KG1 (cell line): ENCODE data around the gene AUTS2.

ENCODE experiments used
- DNase-seq: peaks from one replicate; lab custom pipeline; 2025; lab: John Stamatoyannopoulos, UW

AUTS2 gene

DNA sequence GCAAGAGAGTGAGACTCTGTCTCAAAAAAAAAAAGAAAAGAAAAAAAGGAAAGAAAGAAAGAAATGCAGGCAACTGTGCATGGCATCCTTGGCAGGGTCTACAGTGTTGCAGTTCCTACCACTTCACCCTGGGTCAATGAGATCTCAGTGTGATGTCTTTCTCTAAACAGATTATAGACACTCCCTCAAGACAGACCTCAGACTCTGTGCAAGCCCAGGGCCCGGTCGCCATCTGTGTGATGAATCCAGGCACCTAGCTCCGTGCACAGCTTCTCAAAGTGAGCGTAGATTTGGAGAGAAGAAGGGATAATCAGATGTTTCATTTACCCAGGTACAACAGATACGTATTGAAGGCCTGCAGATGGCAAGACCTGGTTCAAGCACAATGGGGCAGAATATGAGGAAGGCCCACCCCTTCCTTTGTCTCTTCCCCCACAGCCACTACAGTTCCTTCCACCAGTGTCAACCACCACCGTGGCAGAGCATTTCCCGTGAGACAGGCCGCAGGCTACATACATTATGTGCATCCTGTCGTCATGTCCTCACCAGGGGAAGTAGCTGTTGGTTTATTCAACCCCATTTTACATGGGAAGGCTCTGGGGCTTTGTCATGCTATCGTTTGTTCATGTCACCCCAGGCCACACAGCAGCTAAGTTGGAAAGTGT is 1062.0 kb downstream of the AUTS2 start:
- DNase-seq, result no peak

DNA sequence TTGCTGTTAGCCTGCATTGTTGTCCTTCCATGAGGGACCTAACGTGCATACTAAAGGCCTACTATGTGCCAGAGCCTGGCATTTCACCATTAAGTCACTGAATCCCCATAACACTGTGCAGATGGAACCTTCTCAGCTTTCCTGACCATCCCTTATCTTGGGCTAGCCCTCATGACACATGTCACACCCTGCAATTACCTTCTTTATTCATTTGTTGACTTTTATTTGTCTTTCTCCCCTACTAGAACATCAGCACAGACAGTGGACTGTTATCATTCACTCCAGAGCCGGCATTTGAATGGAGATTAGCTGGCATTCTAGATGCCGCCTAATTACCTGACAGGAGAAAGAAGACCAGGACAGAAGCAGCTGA is 1062.5 kb downstream of the AUTS2 start:
- no peak for DNase-seq

DNA sequence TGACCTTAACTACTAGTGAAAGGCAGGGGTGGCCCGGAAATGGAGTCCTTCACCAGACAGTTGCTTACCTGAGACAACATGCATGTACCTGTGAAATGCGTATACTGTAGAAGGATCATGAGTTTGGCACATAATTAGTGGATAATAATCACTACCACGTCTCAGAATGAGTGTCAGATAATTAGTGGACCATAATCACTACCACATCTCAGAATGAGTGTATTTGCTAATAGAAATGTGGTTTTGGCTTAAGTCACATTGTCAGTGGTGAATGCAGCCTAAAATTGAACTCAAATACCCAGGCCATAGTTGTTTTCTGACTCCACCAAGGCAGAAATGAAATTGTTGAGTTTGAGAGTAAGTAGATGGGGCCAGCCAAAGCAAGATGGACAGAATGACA is 1065.4 kb downstream of the AUTS2 start:
- DNase-seq, result no peak

DNA sequence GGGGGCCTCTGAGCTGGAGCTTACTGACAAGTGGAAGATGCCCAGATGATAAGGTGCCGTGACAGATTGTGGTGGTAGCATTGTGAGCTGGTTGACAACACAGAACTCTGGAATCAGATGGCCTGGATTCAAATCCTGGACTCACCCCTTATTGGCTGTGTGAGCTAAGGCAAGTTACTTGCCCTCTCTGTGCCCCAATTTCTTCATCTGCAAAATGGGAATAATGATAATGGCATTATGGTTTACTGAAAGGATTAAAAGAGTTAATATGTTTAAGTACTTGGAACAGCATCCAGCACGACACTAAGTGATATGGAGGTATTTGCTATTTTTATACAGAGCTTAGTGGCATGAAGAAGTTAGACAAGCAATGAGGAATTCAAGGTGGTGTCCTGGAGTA is 1067.7 kb downstream of the AUTS2 start:
- no peak for DNase-seq

DNA sequence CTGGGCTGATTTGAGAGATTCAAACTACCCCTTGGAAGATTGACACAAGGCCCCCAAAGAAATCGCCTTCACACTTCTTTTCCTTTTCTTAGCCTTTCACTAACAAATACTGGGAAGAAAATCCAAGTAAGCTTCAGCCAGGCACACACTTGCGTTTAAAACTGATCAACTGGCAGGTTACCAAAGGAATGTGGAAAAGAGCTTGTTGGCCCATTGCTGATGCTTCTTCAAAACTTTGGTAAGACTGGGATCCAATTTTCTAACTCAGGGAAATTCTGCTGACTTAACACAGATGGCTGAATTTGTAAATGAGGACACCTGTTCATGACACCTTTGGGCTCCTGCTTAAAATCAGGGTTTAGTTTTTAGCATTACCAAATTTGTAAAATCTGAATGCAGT is 1069.1 kb downstream of the AUTS2 start:
- no peak for DNase-seq

DNA sequence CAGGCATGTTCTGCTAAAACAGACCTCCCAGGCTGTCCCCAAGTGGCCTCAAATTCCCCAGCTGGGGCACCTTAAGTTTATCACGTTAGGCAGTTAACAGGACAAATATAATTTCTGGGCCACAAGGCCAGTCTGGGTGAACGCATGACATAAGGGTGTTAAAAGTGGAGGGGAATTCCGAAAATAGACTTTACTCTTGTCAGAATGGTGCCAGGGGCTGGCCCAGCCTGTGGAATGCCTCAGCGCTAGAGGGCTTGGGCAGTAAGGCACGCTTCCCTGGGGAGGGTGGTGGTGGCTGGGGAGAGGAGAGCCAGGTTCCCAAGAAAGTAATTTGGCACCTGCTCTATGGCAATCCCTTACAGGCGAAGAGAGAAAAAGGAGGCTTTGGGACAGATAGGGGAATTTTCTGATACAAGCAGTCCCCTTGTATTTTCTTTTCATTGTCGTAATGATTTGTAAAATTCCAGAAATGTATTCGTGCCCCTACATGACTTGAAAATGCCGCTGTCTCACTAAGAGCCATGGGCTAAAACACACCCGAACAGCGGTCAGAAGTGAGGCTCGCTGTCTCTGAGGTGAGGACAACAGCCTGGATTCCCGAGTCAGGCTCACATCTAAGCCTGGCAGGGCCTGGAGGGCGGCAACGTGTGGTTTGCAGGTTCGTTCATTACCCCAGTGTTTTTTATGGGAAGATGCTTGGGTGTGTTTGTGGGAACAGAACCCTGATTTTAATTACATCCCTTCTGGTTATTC is 1070.5 kb downstream of the AUTS2 start:
- no peak for DNase-seq

DNA sequence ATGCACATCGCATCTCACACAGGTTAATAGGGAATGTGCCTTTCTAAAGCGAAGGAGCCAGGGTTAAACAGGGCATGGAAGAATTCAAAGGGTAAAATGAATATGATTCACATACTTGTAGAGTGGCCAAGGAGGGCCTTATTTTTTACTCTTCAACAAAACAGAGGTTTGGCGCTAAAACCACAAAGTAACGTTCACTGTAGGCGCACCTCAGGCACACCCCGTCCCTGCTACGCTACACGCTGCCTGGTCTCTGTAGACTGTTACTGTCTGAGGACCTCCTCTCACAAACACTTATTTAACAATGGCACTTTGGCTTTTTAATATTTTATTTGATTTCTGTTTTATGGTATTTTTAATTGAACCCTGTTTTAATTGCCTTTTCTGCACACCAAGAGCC is 1071.6 kb downstream of the AUTS2 start:
- no peak for DNase-seq

DNA sequence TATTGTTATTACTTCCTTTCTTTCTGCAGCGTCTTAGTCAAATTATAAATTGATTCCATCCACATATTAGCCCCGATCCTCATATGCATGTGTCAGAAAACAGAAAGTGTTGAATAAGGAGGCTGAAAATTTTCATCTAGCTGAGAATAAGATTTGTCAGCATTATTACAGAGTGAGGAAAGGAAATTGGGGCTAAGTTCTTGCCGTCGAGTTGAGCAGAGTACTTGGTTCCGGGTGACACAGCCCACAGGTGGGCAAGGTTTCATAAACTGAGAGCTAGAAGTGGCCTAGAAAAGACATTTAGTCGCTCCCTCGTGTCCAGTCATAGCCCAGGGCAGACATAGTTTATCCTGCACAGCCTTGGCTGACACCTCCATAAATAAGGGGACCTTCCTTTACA is 1072.0 kb downstream of the AUTS2 start:
- no peak for DNase-seq

DNA sequence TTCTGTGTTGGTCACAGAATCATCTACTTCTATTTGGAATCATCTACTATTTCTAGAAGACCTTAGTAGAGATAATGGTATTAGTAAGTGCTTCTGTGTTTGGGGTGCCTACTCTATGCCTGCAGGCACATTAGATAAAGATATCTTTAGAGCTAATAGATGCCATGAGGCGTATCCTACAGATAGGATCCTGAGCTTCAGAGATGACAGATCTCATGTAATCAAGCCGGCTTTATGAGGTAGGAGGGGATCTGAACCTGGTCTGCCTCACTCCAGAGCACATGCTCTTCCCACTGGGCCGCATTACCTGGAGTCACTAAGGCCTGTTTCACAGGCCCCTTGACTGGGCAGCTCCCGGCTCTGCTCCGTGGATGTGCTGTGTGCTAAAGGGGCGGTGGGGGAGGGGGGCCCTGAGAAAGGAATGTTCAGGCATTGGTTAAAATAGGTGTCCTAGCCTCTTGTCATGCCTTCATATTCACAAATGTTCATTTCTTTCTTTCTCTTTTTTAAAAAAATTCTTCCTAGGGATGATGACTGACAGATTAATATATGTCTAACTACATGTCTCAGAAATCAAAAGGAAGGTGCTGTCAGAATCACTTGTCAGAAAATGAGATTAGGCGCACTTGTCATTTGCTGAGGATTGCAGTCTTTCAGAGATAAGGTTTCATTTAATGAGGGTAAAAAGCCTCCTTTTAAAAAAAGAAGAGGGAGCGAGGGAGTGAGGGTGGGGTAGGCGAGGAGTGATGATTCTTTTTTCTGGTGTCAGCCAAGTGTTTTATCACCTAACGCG is 1075.7 kb downstream of the AUTS2 start:
- no peak for DNase-seq

DNA sequence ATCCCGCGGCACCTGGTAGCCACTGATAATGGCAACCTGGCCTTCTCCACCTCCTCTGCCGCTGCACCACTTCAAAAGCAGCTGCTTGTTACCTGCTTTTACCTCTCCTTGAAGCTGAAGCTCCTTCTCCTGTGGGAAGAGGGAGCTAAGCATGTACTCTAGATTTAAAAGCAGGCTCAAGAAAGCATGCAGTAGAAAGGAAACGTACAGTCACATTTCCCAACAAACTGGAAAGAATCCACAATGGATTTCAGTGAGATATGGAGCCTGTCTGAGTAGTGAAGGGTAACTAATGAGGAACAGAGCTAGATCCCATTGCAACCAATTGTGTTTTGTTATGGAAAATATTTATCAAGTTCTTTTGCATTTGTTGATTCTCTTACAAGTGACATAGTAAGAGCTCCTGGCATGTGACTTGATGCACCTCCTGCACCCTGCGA is 1076.3 kb downstream of the AUTS2 start:
- no peak for DNase-seq

DNA sequence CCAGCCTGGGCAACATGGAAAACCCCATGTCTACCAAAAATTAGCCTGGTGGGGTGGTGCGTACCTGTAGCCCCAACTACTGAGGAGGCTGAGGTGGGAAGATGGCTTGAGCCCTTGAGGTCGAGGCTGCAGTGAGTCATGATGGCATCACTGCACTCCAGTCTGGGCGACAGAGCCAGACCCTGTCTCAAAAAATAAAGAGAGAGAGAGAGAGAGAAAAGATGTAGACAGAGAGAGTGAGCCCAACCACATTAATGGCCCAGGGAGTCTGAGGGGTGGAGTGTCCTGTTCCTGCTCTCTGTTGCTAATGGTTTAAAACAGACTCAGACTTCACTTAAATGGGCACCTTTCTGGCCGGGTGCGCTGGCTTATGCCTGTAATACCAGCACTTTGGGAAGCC is 1078.0 kb downstream of the AUTS2 start:
- no peak for DNase-seq

DNA sequence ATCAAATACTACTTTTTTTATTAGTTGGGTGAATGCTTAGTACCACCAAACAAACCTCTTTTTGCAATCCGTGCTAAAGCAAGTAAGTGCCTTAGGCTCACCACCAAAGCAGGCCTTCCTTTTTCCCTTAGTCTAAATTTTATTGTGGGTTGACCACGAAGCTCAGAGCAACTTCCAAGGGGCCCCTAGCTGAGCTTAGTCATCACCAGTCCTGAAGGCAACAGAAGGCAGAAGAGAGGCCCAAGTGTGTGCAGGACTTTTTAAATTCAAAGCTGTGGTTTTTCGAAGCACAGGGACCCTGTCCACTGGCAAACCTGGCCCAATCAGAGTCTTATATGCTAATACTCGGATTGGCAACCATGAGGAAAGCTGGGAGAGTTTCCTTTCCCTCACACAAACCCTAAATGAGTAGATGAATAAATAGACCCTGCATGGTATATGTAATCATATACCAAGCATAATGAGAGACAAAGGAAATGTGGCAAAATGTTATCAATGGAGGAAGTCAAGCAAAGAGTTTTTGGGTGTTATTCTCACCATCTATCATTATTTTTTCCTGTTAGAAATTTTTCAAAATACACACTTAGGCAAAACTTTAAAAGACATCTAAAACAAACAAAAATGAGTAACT is 1080.5 kb downstream of the AUTS2 start:
- DNase-seq, result peak; percentile 58

DNA sequence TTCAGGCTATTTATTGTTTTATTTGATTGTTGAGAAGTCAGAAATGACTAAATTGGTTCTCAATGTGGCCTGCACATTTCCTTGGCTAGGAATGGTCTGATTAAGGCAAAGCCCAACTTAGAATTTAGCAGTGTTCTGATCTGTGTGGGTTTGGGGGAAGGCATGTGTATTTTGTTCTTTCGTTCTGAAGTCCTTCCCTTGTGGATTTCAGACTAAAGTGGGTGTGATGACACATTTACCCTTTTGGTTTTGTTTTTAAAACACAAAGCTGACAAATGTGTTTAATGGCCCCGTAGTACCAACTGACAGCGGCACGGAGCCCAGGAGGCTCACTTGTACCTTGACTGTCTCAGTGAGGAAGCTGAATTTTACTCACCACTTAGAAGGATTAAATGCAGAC is 1081.4 kb downstream of the AUTS2 start:
- no peak for DNase-seq

DNA sequence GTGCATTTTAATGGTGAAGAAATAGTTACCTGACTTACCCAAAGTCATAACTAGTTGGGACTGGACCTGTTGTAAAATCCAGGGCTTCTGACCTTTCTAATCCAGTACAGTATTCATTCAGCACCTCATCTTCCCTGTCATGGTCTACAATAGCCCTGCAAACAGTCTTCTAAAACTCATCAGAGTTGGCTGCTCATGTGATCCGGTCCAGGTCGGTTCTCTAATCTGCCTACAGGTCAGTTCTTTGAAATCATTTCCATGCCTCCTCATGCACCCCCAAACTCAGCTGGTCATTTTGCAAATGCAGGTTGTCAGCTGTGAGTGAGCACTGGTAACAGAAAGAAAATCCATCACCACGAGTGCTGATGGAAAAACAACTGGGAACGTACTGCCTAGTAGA is 1082.0 kb downstream of the AUTS2 start:
- DNase-seq, result no peak

DNA sequence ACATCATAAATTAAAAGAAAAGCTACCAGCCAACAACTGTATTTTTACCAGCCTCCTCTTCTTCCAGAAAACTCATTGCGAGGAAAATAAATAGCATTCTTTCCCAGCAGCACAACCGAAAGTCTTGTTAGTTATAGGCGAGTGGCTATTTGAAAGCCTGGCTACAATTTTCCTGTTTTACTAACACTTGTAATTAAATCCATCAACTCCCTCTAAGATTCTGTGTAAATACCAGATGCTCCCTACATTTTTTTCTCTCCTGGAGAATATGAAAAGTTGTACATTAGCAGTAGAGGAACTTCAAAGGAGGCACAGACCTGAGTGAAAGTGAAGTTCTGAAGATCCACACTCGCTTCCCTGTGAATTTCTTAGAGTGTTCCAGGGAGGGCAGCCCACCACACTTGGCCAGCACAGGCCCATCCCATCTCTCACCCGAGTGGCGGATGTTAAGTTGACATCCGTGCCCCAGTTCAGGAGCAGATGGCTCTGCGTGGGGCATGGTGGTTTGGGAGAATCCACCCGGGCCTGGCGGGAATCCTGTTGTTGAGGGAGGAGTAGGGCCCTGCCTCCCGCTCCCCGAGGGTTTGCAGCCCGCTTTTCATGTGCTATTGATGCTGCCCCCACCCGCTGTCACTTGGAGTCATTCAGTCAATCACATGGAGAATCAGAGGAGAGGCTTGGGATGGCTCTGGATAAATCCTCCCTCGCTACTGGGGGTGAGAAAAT is 1082.6 kb downstream of the AUTS2 start:
- no peak for DNase-seq

DNA sequence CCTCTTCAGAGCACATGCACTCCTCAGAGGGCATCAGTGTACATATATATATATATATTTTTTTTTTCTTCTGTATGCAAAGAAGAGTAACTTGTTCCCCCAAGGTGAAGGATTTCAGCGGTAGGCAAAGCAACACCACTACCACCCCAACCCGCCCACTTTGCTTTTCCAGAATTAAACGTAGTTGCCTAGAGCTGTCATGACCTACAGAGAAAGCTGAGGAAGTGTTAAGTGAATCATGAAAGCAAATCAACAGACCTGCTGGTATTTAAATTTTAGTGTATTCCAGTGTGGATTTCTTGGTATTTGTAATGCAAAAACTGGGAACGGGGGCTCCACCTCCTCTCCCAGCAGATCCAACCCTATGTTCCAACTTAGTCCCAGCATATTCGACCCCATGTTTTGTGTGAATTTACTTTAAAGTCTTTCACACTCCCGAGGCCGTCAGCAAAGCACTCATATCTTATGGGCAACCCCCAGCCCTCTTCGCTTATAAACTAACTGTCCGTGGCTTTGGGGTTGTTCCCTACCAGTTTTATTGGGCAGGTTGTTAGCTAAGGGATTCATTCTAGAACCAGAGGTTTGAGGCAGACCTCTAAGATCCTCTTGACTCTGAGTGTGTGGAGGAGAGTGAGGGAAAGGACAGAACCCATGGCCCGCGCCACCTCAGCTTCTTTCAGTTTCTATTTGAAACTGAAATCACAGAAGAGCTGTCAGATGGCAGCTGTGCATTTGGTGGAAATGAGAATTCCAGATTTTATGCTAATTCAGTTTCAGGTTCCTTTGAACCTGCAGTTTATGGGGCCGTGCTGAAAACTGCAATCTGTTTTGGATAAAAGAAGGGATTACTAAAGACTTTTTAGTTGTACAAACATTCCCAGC is 1083.4 kb downstream of the AUTS2 start:
- DNase-seq, result no peak

DNA sequence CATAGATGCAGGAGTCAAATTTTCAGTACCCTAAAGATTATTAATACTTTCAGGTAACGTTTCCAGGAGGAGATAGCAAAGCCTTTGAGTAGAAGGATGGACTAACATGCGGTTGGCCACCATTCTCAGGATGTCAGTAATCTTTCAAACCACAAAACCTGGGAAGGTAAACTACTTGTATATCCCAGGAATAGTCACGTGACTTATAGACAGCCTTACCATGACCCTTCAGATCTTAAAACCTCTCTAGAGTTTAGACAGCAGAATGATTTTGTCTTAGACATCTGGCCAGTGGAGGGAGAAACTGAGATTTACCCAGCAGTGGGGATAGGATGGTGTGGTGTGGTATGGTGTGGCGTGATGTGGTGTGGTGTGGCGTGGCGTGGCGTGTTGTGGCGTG is 1085.9 kb downstream of the AUTS2 start:
- no peak for DNase-seq

DNA sequence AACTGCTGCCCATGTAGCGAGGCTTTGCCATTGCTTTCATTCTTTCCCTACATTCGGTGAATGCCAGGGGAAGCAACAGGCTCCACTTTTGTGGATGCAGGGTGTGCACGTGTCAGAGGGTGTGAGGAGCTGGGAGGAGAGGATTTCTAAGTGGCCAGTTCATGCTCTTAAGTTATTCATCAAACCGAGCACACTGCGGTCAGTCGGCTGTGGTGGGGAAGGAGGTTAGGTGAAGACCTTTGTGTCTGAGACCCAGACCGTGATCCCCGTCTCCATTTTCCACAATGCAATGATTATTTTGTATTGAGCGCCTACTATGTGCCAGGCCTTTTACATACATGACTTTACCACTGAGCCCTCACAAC is 1095.0 kb downstream of the AUTS2 start:
- DNase-seq, result no peak

DNA sequence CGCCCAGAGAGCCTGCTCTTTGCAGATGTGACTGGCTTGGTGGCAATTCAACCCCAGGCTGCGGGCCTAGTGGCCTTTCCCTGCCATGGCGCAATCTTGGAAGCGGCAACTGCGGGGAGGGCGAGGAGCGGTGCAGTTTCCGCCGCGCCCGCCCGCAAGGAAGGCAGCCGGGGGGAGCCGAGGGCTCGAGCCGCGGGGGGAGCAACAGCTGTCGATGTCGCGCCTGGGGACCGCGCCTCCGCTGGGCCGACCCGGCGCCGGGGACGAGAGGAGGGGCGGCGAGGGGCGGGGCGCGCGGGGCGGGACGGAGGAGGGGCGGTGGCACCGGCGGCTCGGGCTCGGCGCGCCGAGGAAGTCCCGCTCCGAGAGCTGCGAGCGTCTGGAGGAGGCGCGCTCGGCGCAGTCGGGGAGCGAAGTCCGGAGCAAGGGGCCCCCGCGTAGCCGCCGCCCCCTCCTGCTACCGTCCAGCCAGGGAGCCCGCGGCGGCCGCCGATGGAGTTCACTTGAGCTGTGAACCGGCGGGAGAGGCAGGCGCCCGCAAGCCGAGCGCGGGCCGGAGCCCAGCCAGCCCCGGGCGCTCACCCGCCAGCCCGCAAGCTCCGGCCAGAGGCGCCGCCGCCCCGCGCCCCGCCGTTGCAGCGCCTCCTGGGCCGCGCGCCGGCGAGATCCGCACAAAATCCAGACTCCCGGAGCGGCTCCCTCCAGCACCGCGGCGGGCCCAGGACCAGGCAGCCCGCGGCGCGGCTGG is 1095.6 kb downstream of the AUTS2 start:
- DNase-seq, result no peak

DNA sequence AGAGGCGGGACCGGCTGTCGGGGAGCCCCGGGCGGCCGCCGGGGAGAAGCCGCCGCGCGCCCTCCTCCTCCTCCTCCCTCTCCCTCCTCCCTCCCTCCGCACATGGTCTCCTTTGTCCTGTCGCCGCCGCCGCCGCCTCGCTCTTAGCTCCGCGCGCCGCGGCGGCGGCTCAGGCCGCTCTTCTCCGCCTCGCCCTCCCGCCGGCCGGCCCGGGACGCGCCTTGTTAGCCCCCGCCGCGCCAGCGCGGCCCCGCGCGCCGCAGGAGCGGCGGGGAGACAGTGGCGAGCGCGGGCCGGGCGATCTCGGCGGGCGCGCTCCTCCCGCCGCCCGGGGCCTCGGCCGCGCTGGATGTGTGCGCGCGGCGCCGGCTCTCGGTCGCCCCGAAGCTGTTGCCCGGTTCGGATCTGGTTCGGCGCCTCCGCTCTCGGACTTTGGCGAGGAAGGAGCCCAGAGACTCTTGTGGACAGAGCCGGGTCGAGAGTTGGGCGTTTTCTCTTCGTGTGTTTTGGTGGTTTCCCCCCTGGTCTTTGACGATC is 1096.2 kb downstream of the AUTS2 start:
- no peak for DNase-seq
